IMR-90 (cell line): ENCODE measurements around the gene MFSD6. TPM values are rescaled to one million over a fixed set of nuclear protein-coding genes. Genes with fewer than 3 reads are reported as not detected.

Experiments
- ATAC-seq: fragments of 200-7000 bp; cut with Tn5 transposase; 2 replicates; pipeline ENCODE4 v1.9.1; 2020; ENCODE audit warnings: low read depth, mild to moderate bottlenecking, moderate library complexity
- BruUV-seq: library from RNA; stranded (reverse); fragments of 400-500 nt; replicated peaks from 2 replicates; lab custom pipeline; 2021; lab: Mats Ljungman, UMichigan
- CTCF ChIA-PET: fragments of 300-600 bp; formaldehyde crosslinking; extraction: SDS; loops from one replicate; lab custom pipeline; 2021; ENCODE audit warnings: antibody characterized with exemption; lab: Yijun Ruan, JAX
- POLR2A ChIA-PET: fragments of 300-600 bp; sonication (Branson Sonifier 250); formaldehyde crosslinking; loops from one replicate; lab custom pipeline; 2022; ENCODE audit warnings: antibody characterized with exemption; ENCODE audit not compliant: unreplicated experiment; lab: Charles Lee
- DNase-seq: peaks from one replicate; pipeline ENCODE4 v3.0.0; 2013
- H2AFZ ChIP-seq: replicated peaks from 2 replicates; pipeline ENCODE3; 2013; ENCODE audit warnings: low read length, mild to moderate bottlenecking; ENCODE audit not compliant: poor library complexity
- H2AK5ac ChIP-seq: 2 replicates; pipeline ENCODE4 v1.6.1; 2013; ENCODE audit warnings: low read depth, low read length, inconsistent platforms
- H2AK9ac ChIP-seq: replicated peaks from 2 replicates; pipeline ENCODE3; 2013; ENCODE audit warnings: mild to moderate bottlenecking, low read depth, low read length, moderate library complexity; ENCODE audit not compliant: poor library complexity
- H2BK120ac ChIP-seq: 2 replicates; pipeline ENCODE4 v1.6.1; 2013; ENCODE audit warnings: low read depth, low read length, inconsistent platforms
- H2BK15ac ChIP-seq: 3 replicates; pipeline ENCODE4 v1.6.1; 2013; ENCODE audit warnings: low read depth, low read length, inconsistent platforms
- H2BK20ac ChIP-seq: 2 replicates; pipeline ENCODE4 v1.6.1; 2013; ENCODE audit warnings: low read depth, mild to moderate bottlenecking, inconsistent platforms, low read length, moderate library complexity
- H2BK5ac ChIP-seq: 2 replicates; pipeline ENCODE4 v1.6.1; 2013; ENCODE audit warnings: mild to moderate bottlenecking, low read depth, low read length, inconsistent platforms; ENCODE audit not compliant: poor library complexity, severe bottlenecking
- H3K14ac ChIP-seq: replicated peaks from 2 replicates; pipeline ENCODE4 v1.6.1; 2013; ENCODE audit warnings: low read depth, low read length, inconsistent platforms
- H3K18ac ChIP-seq: 2 replicates; pipeline ENCODE4 v1.6.1; 2013; ENCODE audit warnings: low read depth, low read length, control low read depth
- H3K23ac ChIP-seq: 2 replicates; pipeline ENCODE4 v1.6.1; 2013; ENCODE audit warnings: low read depth, low read length, inconsistent platforms
- H3K27ac ChIP-seq: 2 replicates; pipeline ENCODE4 v1.5.1; 2013; ENCODE audit warnings: mild to moderate bottlenecking, control low read depth, low read length; ENCODE audit not compliant: insufficient read depth
- H3K27me3 ChIP-seq: 2 replicates; pipeline ENCODE4 v1.6.1; 2013; ENCODE audit warnings: low read length; ENCODE audit not compliant: control insufficient read depth, insufficient read depth
- H3K36me3 ChIP-seq: 2 replicates; pipeline ENCODE4 v1.6.1; 2013; ENCODE audit warnings: low read length, mixed read lengths; ENCODE audit not compliant: control insufficient read depth, insufficient read depth
- H3K4ac ChIP-seq: 2 replicates; pipeline ENCODE4 v1.6.1; 2013; ENCODE audit warnings: low read depth, low read length, inconsistent platforms
- H3K4me1 ChIP-seq: 2 replicates; pipeline ENCODE4 v1.6.1; 2013; ENCODE audit warnings: low read length, mixed read lengths; ENCODE audit not compliant: control insufficient read depth, insufficient read depth
- H3K4me2 ChIP-seq: 2 replicates; pipeline ENCODE4 v1.6.1; 2013; ENCODE audit warnings: low read depth, mild to moderate bottlenecking, control low read depth, low read length, moderate library complexity
- H3K4me3 ChIP-seq: 2 replicates; pipeline ENCODE4 v1.5.1; 2013; ENCODE audit warnings: low read depth, mild to moderate bottlenecking, control low read depth, low read length, moderate library complexity; ENCODE audit not compliant: insufficient read depth
- H3K56ac ChIP-seq: 2 replicates; pipeline ENCODE4 v1.6.1; 2013; ENCODE audit warnings: low read length, inconsistent platforms; ENCODE audit not compliant: insufficient read depth; ENCODE audit errors: extremely low read depth
- H3K79me1 ChIP-seq, 2 experiments: 2 replicates each; pipeline ENCODE4 v1.6.1; 2013; ENCODE audit warnings: low read length in 2 of 2, inconsistent platforms in 1 of 2, low read depth in 1 of 2
- H3K9ac ChIP-seq: 2 replicates; pipeline ENCODE4 v1.6.1; 2013; ENCODE audit warnings: low read depth, low read length, control low read depth
- H3K9me1 ChIP-seq: 2 replicates; pipeline ENCODE4 v1.6.1; 2013; ENCODE audit warnings: low read length, inconsistent platforms; ENCODE audit not compliant: insufficient read depth
- H3K9me3 ChIP-seq: 2 replicates; pipeline ENCODE4 v1.6.1; 2013; ENCODE audit warnings: low read length; ENCODE audit not compliant: control insufficient read depth, insufficient read depth
- H4K20me1 ChIP-seq: 2 replicates; pipeline ENCODE4 v1.6.1; 2013; ENCODE audit warnings: low read length, inconsistent platforms; ENCODE audit not compliant: insufficient read depth
- H4K5ac ChIP-seq: 2 replicates; pipeline ENCODE4 v1.6.1; 2013; ENCODE audit warnings: mild to moderate bottlenecking, low read depth, low read length, control low read depth
- H4K8ac ChIP-seq, 2 experiments: 2 replicates each; pipeline ENCODE4 v1.6.1; 2013; ENCODE audit warnings: low read depth in 2 of 2, low read length in 2 of 2, control low read depth in 1 of 2, inconsistent platforms in 1 of 2
- H4K91ac ChIP-seq: 2 replicates; pipeline ENCODE4 v1.6.1; 2013; ENCODE audit warnings: low read depth, low read length, inconsistent platforms; ENCODE audit not compliant: insufficient read depth
- BHLHE40 ChIP-seq: fragments of 150-350 bp; IDR thresholded peaks from 2 replicates; pipeline ENCODE4 v1.6.1; 2016; ENCODE audit warnings: mild to moderate bottlenecking, low read depth, low read length
- CHD1 ChIP-seq: IDR thresholded peaks from 2 replicates; pipeline ENCODE4 v1.6.1; 2012; ENCODE audit warnings: low read depth, low read length, improper control_type of control experiment
- FOS ChIP-seq: fragments of 150-350 bp; IDR thresholded peaks from 2 replicates; pipeline ENCODE4 v1.6.1; 2016; ENCODE audit warnings: low read depth, low read length
- MAZ ChIP-seq: IDR thresholded peaks from 2 replicates; pipeline ENCODE4 v1.6.1; 2012; ENCODE audit warnings: low read depth, mild to moderate bottlenecking, low read length, improper control_type of control experiment, moderate library complexity, borderline replicate concordance
- MXI1 ChIP-seq: IDR thresholded peaks from 2 replicates; pipeline ENCODE4 v1.6.1; 2012; ENCODE audit warnings: low read depth, mild to moderate bottlenecking, low read length, moderate library complexity, borderline replicate concordance
- POLR2A ChIP-seq: IDR thresholded peaks from 2 replicates; pipeline ENCODE4 v1.6.1; 2012; ENCODE audit warnings: mild to moderate bottlenecking, low read depth, low read length
- RFX5 ChIP-seq: IDR thresholded peaks from 2 replicates; pipeline ENCODE4 v1.8.0; 2012; ENCODE audit warnings: low read depth, mild to moderate bottlenecking, low read length, moderate library complexity
- WGBS, 2 experiments: methylation state at CpG; one replicate each; pipeline versions ENCODE4 v1.1.5 to v1.1.7; 2013; ENCODE audit warnings: missing lambda C conversion rate in 2 of 2; ENCODE audit not compliant: insufficient read length in 1 of 2; ENCODE audit errors: extremely low coverage in 2 of 2; 5-methylcytosine and 5-hydroxymethylcytosine counted together
- dilution Hi-C: fragments of 300-500 bp; cut with HindIII; formaldehyde crosslinking; loops from one replicate; pipeline ENCODE4 v1.14.3; 2018; ENCODE audit warnings: low sequenced_read_pairs; ENCODE audit not compliant: unreplicated experiment
- in situ Hi-C: fragments of 300-500 bp; cut with MboI; formaldehyde crosslinking; loops from 3 replicates; pipeline ENCODE4 v1.14.3; 2019; ENCODE audit warnings: low sequenced_read_pairs, inconsistent platforms, mixed read lengths
- intact Hi-C: fragments of 100-400 bp; cut with micrococcal nuclease; formaldehyde crosslinking; loops from 2 replicates; pipeline ENCODE4 v1.10.0; 2022
- polyA plus RNA-seq, 3 experiments: library from polyadenylated mRNA; depleted of rRNA; stranded (reverse); fragments of >200 nt; gene quantifications; 2 replicates each; pipeline ENCODE4 v1.2.3, GENCODE V29; 2012; ENCODE audit warnings: low replicate concordance in 1 of 3
- total RNA-seq: library from RNA; depleted of rRNA; stranded (reverse); fragments of >200 nt; gene quantifications from 2 replicates; pipeline ENCODE4 v1.2.3, GENCODE V29; 2012
- TF ChIP-seq, protein P1 (sequence below): fragments of 150-350 bp; IDR thresholded peaks from 2 replicates; pipeline ENCODE4 v1.6.1; 2017; ENCODE audit warnings: mild to moderate bottlenecking, antibody characterized with exemption, low read length, low read depth
- TF ChIP-seq, protein P2 (sequence below): conservative IDR thresholded peaks from 2 replicates; pipeline ENCODE4 v1.5.1; 2012; ENCODE audit warnings: mild to moderate bottlenecking, low read depth, low read length, improper control_type of control experiment

MFSD6 gene
- total and polyA plus RNA-seq, 2 of the 4 experiments (the other 2 are of a cell fraction) = 4.2 to 7.7 TPM

DNA sequence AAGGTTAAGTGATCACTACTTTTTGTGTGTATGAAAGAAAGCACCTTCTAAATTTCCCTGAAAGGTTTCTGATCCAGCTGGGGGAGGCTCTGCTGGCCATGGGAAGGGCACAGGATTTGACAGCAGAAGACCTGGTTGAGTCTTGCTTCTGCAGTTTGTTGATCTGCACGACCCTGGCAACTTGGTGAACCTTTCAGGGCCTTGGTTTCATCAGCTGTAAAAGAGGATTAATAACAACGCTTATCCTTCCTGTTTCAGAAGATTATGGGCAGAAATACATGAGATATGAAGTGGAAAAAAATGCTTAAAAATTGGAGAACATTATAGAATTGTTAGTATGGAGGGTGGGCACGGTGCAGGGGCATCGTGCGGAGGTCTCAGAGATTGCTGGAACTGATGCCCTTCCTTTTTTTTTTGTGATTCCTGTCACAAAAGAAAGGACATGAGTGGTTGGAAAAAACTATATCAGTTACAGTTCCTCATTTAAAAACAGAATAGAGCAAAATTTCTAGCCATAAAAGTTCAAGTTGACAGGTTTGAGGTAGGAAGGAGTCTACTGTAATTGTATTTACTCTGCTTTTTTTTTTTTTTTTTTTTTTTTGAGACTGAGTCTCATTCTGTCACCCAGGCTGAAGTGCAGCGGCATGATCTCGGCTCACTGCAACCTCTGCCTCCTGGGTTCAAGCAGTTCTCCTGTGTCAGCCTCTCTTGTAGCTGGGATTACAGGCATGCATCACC, 47.4 kb downstream of the MFSD6 start:
- Histone ChIP-seq H3K56ac (no peak overlapping the region), H2BK15ac (no peak overlapping the region), H3K4ac (no peak overlapping the region), H2BK5ac (no peak overlapping the region), H2AFZ (no peak overlapping the region), H2BK120ac (no peak overlapping the region), H3K9me1 (peaks cover 3% of the 10 kb centered on the region; the same call in 1 of the 2 replicates), H2BK20ac (no peak overlapping the region), H3K9ac (no peak overlapping the region), H3K27ac (no peak overlapping the region), H3K36me3 (no peaks in the 10 kb centered on the region), H3K27me3 (no peaks in the 10 kb centered on the region), H3K4me2 (no peak overlapping the region), H2AK9ac (no peak overlapping the region), H3K14ac (no peak overlapping the region), H3K9me3 (no peaks in the 10 kb centered on the region), H4K5ac (no peak overlapping the region), H3K4me3 (no peak overlapping the region), H3K18ac (no peak overlapping the region), H3K79me1 (no peaks in the 10 kb centered on the region), H2AK5ac (no peak overlapping the region), H4K91ac (no peak overlapping the region), H3K23ac (no peak overlapping the region), H3K4me1 (peaks cover 2% of the 10 kb centered on the region), H4K8ac (no peak overlapping the region), H4K20me1 (no peaks in the 10 kb centered on the region)
- ChIA-PET POLR2A (no interaction called here), CTCF (no interaction called here)
- DNase-seq = no peak
- in situ Hi-C loops = no loop called here
- no CpG with 5 or more reads among the region's 7 CpGs for WGBS, 2 experiments
- no peak for ATAC-seq
- TF ChIP-seq FOS (no peak), CHD1 (no peak), MAZ (no peak), MXI1 (no peak), POLR2A (no peak), BHLHE40 (no peak), RFX5 (no peak)
- TF ChIP-seq, protein P1, sequence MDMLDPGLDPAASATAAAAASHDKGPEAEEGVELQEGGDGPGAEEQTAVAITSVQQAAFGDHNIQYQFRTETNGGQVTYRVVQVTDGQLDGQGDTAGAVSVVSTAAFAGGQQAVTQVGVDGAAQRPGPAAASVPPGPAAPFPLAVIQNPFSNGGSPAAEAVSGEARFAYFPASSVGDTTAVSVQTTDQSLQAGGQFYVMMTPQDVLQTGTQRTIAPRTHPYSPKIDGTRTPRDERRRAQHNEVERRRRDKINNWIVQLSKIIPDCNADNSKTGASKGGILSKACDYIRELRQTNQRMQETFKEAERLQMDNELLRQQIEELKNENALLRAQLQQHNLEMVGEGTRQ = no peak
- TF ChIP-seq, protein P2, sequence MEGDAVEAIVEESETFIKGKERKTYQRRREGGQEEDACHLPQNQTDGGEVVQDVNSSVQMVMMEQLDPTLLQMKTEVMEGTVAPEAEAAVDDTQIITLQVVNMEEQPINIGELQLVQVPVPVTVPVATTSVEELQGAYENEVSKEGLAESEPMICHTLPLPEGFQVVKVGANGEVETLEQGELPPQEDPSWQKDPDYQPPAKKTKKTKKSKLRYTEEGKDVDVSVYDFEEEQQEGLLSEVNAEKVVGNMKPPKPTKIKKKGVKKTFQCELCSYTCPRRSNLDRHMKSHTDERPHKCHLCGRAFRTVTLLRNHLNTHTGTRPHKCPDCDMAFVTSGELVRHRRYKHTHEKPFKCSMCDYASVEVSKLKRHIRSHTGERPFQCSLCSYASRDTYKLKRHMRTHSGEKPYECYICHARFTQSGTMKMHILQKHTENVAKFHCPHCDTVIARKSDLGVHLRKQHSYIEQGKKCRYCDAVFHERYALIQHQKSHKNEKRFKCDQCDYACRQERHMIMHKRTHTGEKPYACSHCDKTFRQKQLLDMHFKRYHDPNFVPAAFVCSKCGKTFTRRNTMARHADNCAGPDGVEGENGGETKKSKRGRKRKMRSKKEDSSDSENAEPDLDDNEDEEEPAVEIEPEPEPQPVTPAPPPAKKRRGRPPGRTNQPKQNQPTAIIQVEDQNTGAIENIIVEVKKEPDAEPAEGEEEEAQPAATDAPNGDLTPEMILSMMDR = no peak
- BruUV-seq = no TSS peak
- dilution Hi-C loops = no loop called here
- intact Hi-C loops = no loop called here
